HG03025 (cell line): ENCODE data around the gene RPLP2.

Experiments
- ATAC-seq: cut with Tn5 transposase; IDR thresholded peaks from one replicate; pipeline ENCODE4 v1.9.1; 2021; ENCODE audit warnings: mild to moderate bottlenecking, moderate library complexity; ENCODE audit not compliant: unreplicated experiment, low FRiP score

Gene RPLP2

DNA sequence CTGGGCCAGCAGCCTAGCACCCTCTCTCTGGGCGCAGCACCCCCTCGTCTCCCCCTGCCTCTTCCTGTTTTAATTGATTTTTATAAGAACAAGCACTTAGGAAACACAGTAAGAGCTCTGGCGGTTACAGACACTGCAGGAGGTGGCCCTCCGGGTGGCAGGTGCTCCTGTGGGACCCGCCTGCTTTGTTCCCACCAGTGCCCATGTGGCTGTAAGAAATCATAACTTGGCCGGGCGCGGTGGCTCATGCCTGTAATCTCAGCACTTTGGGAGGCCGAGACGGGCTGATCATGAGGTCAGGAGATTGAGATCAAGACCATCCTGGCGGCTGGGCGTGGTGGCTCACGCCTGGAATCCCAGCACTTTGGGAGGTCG is 51.3 kb downstream of the RPLP2 start:
- no peak for ATAC-seq

DNA sequence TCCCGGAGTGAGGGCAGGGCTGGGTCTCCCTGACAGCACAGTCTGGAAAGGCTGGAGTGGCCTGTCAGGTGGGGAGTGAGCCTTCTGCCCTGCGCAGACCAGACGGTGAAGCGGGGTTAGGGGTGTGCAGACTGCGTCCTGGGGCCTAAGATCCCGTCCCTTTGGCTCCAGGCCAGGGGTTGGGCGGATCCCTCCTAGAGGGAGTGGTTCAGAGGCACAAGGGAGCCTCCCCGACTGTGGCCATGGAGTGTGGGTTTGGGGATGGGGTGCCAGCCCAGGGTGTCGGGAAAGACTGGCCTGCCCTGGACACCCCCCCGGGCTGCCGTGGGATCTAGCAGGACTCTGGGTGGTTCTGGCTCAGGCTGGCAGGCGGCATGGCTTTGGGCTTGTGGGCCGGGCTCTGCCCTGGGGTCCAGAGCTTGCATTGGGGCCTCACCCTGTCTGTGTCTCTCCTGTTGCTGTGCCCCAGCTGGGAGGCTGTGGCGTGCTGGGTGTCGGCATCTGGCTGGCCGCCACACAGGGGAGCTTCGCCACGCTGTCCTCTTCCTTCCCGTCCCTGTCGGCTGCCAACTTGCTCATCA is 52.4 kb downstream of the RPLP2 start:
- ATAC-seq, result no peak
